IPS DF 4.7 (cell line): ENCODE data around the gene ITPR1.
"Not testable (repeated sequence)": the region's sequence is repeated elsewhere in the genome, so short reads cannot be mapped to it uniquely, and the experiment has no call there.

Experiments used
- DNase-seq: peaks from one replicate; pipeline ENCODE4 v3.0.0-alpha.2; 2013; ENCODE audit warnings: low spot score; ENCODE audit errors: extremely low read depth

ITPR1 gene

DNA sequence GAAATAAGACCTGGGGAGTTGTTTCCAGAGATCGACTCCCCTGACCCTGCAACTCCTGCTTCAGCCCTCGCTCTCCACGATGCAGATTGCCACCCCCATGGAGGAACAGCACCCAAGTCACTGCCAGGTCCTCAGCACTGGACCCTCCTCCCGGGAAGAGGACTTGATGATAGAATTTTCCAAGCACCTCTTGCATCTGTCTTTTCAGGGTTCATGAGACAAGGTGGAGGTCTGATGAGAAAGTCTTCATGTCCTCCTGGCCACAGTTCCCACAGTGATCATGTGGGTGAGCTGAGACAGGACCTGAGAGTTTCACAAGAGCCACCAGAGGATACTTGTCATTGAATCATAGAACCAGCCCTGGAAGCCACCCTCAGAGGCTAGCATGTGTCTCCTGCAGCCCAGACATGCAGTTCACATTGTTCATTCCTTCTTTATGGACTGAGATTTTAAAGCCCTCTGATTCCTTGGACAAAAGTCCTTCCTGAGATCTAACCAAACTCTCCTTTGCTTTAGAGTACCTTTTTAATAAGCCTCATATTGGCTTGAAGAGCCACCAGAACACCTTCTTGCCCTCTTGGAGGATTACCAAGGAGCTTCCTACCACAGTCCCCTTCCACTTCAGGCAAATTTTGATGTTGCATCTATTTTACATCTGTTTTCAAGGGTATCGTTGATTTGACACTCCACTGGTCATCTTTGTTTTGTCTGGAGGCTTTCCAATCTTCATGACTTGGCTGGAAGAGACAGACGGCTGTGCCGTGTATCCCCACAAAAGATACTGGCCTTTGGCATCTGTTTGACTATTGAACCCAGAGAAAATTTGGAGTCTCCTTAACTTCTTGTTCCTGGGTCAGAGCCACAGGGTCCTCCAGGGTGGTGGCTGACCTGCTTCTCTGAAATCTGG lies 261.3 kb downstream of the ITPR1 start:
- no peak for DNase-seq

DNA sequence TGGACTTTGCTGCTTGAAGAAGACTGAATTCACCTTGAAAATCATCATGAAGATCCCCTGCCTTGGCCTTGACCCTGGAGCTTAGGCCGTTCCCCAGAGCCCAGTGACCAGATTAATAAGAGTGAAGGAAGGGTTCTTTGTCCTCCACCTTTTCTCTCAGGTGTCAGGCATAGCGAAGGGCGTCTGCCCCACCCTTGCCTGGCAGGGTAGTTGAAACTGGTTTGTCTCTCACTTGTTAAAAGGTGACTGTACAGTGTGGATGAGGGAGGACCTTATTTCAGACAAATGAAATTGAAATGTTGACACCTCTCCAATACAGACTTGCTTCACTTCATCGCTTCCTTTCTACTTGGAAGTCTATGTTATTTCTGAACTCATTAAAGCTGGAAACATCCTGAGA lies 262.4 kb downstream of the ITPR1 start:
- DNase-seq = no peak

DNA sequence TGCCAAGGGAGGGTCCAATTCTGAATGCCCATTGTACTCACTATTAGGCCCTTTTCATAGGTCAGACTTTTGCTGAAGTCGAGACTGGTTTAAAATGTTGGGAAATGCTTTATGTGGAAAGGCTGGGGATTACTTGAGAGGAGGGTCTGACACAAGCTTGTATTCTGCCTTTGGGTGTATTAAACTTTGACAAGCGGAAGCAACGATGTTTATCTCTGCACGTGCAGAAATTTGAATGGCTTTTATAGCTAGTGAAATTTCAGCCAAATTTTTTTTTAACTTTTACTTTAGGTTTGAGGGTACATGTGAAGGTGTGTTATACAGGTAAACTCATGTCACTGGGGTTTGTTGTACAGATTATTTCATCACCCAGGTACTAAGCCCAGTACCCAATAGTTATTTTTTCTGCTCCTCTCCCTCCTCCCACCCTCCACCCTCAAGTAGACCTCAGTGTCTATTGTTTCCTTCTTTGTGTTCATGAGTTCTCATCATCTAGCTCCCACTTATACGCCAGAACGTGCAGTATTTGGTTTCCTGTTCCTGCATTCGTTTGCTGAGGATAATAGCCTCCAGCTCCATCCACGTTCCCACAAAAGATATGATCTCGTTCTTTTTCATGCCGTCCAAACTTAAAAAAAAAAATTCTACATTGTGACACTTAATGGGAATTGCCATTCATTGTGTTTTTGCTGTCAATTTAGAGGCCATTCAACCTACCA lies 263.1 kb downstream of the ITPR1 start:
- no peak for DNase-seq

DNA sequence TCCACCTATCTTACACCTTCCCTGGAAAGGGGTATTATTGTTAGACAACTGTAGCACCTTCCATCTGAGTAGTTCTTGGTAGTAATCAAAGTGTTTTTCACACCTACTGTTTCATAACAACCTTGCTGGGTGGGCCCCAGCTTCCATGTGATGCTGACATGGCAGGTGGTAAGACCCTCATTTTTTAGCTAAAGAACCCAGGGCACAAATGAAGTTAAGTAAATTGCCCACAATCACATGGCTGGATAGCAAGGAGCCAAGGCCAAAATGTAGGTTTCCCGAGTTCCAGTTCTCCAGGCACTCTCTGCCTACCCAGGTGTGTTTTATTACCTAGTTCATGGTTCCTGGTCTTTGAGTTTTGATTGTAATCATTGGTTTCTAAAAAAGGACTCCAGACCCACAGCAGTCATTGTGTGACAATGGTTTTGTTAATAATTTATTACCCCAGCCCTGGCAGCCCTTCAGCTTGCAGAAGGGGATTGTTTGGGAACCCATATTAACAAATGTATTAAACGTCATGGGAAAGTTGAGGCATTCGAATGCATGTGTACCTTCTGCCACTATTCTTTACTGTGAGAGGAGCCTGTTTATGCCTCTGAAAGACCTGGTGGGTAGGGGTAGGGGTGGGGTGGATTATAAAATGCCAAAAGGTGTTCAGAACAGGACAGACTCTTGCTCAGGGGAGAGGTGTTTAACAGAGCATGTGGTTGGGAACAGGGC lies 263.9 kb downstream of the ITPR1 start:
- DNase-seq = no peak

DNA sequence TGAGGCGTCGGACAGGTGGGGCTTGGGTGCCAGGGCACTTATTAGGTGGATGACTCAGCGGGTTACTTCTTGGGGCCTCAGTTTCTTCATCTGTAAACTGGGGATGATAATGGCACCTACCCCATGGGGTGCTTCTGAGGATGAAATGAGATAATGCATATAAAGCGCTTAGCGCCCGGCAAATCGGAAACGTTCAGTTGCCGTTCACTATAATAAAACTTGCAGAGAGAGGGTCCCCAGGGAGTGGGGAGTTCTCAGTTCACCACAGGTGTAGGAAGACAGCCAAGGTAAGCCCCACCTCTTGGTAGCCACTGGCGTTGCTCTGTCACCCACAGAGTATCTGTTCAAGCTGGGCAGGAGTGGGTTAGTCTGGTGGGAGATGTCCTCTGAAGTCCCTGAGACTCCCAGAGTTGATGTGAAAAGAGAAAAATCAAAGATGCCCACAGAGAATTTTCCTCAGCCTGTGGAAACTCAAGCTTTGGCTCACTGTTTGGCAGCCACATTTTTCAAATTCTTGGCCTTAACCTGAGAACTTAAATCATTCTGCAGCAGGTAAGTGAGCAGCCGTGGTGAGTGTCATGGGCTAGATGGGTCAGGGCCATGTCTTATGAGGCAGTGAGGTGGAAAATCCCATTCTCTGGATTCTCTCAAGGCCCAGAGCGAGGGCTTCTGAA lies 264.6 kb downstream of the ITPR1 start:
- no peak for DNase-seq

DNA sequence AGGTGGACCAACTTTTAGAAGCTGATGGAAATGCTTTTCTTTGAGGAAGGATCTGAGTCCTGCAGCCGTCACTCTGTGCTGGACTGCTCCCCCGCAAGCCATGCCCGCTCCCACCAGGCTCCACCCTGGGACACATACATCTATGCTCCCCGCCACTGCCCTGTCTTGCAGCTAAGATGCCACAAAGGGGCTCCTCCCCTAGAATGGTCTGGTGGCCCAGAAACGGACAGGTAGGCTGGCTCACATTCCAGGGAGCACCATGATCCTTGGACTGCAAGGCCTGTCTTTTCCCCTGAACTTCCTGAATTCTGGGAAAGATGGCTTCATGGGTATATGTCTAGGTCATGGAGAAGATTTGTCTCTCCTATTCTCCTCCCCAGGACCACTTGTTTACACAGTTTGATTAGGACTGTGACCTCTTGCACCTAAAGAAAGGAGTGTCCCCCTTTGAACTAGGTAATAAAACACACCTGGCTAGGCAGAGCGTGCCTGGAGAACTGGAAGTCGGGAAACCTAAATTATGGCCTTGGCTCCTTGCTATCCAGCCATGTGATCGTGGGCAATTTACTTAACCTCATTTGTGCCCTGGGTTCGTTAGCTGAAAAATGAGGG lies 265.2 kb downstream of the ITPR1 start:
- no peak for DNase-seq

DNA sequence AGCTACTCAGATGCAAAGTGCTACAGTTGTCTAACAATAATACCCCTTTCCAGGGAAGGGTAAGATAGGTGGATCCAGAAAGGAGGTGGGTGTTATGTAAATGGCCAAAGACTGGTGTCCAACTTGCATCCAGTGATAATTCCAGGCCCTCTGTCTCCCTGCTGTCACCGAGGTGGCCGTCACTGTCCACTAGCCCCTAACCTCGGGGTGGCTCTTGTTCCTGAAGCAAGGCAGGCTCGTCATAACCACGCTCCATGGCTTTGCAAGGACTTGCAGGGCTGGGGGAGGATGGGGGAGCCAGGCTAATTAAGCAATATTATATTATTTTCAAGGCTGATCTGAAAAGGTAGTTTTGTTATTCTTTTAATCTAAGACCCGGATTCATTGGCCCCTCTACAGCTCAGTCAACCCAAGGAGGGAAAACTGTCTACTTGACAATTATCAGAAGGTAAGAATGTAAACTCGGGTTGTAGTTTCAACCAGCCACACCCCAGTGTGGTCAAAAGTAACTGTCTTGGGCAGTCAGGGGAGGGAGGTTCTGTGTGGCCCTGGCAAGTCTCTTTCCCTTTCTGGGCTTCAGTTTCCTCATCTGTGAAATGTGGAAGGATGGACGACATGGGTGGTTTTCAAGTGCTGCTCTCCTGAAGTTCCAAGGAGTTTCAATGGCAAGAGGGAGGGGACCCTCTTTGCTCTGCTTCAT lies 266.0 kb downstream of the ITPR1 start:
- no peak for DNase-seq

DNA sequence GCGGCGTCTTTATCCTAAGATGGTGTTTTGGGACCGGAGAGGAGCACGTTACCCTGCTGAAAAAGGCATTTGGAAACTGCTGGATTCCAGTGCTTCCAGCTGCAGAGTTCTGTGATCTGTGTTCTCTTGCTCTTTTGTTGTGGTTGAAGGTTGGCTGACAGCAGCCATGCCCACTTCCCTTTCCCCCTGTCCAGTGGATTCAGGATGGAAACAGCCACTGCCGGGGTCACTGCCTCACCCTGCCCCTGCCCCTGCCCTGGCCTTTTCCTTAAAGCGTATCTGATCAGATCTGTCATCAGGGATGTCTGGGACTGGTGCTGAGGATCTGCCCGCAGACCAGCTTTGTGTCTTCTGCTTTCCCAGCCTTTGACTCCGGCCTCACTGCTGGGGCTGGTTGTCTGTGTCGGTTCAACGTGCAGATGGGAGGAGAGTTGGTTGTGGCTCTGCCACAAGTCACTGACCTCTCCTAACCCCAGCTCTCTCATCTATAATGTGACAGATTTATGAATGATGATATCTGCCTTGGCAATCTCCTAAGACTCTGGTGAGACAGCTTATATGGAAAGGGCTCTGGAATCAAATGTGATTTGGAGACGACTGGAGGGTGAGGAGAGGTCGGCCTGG lies 266.7 kb downstream of the ITPR1 start:
- no peak for DNase-seq

DNA sequence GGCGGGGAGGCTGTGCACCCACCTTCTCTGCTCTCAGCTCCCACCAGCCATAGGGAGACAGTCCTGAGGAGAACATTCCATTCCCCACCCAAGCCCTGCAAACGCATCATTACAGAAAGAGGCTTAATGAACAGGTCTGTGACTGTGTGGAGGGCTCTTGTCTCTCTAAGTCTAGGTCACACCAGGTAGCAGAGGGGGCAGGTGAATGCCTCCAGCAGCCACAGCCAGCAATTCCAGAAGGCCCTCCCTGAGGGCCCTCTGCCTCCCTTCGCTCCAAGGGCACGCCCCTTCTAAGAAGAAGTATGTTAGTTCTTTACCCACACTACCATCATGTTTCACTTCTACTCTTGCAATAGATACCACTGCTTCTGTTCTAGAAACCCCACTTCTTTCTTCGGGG lies 268.6 kb downstream of the ITPR1 start:
- DNase-seq = no peak

DNA sequence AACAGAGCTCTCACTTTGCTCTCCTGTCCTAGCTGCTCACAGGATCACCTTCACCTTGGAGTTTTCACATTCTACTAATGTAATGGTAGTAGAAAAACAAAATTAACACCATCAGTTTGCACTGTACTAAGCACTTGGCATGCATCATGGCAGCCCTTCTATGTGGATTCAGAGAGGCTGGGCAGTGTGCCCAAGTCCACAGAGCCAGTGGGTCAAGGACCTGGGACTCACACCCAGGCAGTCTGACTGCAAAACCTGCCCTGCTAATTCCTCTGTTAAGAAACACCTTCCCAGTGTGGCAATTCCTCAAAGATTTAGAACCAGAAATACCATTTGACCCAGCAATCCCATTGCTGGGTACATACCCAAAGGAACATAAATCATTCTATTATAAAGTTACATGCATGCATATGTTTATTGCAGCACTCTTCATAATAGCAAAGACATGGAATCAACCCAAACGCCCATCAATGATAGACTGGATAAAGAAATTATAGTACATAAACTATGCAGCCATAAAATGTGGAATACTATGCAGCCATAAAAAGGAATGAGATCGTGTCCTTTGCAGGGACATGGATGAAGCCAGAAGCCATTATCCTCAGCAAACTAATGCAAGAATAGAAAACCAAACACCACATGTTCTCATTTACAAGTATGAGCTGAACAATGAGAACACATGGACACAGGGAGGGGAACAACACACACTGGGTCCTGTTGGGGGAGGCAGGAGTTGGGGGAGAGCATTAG lies 269.5 kb downstream of the ITPR1 start:
- DNase-seq = not testable (repeated sequence)

DNA sequence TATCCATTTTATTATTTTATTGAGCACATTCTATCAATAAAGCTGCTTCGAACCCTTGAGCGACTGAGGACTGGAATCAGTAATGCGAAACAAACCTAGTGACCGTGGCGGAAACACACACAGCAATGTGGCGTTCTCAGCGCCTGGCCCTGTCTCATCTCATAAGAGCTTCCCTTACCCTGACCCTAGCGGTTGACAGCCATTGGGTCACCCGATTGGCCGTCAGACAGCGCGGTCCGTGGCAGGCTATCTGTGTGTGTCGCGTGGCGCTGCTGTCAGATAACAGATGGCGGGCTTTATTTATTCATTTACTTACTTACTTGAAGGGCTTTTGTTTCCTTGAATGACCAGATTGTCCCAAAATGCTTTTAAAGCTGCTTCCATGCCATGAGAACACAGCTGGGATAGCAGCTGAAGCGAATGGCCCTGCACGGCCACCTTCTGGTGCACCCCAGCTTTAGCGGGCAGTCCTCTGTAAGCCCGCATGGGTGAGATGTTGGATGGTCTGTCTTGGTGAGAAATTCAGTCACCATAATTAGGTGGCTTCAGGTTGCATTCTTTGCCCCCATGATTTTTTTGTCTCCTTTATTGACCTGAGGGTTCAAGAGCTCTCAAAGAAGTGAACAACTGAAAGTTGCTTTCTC lies 270.6 kb downstream of the ITPR1 start:
- DNase-seq = no peak

DNA sequence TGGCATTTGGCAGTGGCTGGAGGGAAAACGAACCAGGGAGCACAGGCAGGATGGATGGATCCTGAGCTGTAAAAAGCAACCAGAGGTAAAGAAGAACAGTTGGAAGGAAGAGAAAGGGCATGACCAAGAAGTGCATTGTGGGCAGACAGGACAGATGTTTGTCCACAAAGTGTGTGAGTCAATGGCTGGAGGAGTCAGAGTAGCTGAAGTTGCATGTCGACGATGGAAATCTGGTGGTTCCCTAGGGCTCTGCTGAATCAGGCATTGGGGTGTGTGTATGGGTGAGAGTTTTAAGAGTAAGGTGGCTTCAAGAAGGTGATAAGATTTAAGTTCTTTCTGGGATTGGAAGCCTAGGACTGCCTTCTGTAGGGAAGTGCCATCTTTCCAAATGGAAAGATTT lies 272.1 kb downstream of the ITPR1 start:
- DNase-seq = no peak

DNA sequence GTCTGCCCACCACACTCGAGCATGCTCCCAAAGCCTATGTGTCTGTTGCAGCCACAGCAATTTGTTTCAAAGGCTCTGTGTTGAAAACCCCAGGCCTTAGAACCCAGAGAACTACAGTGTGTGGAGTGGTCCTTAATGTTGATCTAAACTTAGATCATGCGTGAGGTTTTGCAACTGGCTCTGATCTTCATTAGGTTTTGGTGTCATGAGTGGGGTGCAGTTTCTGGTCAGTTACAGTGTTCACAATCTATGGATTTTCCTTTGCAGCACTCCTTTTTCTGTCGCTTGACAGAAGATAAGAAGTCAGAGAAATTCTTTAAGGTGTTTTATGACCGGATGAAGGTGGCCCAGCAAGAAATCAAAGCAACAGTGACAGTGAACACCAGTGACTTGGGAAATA lies 273.1 kb downstream of the ITPR1 start:
- no peak for DNase-seq

DNA sequence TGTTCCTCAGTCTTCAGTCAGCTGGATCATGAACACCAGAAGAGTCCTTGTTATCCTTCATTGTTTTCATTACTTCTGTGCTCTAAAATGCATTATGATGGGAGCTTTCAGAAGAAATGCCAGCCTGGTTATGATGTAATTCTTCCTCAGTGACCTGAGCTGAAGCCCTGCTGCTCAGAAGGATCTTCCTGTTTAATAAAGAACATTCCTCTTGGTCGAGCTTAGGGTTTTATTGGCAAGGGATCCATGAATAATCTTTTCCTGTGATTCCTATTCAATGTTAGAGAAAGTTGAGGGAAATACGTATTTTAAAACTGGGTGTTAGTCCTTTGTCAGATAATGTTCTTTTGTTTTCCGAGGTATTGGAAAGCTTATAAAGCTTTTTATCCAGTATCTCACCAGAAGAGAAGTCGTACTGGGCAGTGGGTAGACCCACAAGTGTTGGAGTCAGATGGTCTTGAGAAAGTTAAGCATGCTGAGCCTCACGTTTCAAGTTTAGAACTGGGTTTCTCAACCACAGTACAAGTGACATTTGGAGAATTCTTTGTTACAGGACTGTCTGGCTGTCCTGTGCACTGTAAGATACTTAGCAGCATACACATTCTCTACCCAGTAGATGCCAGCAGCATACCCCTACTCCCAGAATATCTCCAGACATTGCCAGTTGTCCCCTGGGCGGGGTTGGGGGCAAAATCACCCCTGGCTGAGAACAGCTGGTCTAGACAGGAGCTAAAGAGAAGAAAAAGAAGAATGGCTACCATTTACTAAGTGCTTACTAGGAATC lies 273.8 kb downstream of the ITPR1 start:
- no peak for DNase-seq

DNA sequence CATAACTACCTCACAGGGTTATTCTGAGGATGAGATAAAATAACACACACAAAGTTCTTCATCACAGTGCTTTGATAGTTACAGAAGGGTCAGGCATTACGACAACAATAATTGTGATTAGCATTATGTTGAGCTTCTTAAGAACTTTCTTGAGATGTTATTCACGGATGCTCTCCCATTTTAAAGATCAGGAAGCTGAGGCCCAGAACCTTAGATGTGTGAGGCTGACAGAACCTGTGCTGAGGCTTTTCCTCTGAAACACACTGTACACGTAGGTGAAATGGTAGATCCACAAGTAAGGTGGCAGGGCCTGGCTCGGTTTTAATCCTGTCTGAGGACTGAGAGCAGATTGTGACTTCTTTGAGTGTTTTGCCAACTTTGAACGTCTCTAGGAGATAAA lies 274.9 kb downstream of the ITPR1 start:
- DNase-seq = no peak

DNA sequence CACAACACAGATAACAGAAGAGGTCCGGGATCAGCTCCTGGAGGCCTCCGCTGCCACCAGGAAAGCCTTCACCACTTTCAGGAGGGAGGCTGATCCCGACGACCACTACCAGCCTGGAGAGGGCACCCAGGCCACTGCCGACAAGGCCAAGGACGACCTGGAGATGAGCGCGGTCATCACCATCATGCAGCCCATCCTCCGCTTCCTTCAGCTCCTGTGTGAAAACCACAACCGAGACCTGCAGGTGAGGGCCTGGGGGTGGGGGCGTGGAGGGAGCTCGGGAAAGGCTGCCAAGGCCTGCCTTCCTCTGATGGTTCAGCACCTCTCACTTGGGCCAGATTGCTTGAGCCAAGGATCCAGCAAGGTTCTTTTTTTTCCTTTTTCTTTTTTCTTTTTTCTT lies 275.4 kb downstream of the ITPR1 start:
- DNase-seq = no peak

DNA sequence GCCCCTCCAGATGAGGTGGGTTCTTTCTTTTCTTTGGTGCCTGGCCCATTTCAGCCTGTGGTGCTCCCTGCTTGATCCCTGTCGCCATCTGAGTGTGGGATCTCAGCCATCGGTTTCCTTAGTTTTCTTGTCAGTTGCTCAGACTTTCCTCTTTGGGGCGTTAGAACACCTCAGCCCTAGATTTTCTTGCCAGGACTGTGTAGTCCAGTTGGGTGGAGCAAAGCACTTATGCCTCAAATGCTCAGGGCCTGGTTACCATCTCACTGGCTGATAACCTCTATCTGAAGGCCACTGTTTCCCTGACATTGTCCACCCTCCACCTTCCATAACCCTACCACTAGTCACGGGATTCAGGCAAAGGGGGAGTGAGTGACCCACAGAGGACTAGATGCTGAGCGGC lies 277.4 kb downstream of the ITPR1 start:
- DNase-seq = no peak

DNA sequence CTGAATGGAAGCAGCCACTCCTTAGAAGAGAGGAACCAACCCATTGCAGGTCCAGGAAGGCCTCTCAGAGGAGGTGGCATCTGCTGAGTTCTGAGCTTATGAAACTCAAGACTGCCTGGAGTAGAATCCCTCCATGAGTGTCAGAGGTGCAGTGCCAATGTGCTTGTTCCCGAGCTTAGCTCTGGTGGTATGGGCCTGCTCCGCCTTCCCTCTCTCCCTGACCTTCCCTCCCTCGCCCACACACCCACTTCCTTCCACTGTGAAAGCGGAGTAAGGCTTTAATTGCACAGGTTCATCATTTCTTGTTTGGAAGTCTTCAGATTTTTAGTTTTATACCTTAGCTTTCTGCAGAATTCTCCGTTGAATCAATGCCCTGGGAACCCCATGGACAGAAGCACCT lies 278.1 kb downstream of the ITPR1 start:
- DNase-seq = no peak
